ENCODE results near the gene PRKG1. TPM values are rescaled to one million over a fixed set of nuclear protein-coding genes. Genes with fewer than 3 reads are reported as not detected.

The PRKG1 gene
- total and polyA plus RNA-seq, 2 donors from 2014 or later = 3.6 to 14.8 TPM

- DNase-seq (no peak), FAIRE-seq (no peak)
- Histone ChIP-seq H3K27me3 (ENCODE audit: control insufficient read depth, insufficient read depth, low read length) (no peaks in the 10 kb centered on the region), H3K4me3 (ENCODE audit: low read length in 3 of 3) (no peak overlapping the region), H3K9ac (ENCODE audit: low read length in 3 of 3) (no peak overlapping the region), H3K9me3 (ENCODE audit: control insufficient read depth in 2 of 3, insufficient read depth in 1 of 3, low read length in 3 of 3) (no peaks in the 10 kb centered on the region), H3K36me3 (ENCODE audit: control insufficient read depth in 2 of 3, insufficient read depth in 3 of 3, low read length in 3 of 3) (no peaks in the 10 kb centered on the region), H3K4me1 (ENCODE audit: control insufficient read depth in 2 of 3, insufficient read depth in 2 of 3, low read depth in 1 of 3, low read length in 3 of 3) (peaks cover 0 to 12% (median 10%) of the 10 kb centered on the region in 3 donors), H3K27ac (ENCODE audit: low read depth in 2 of 2, low read length in 2 of 2) (no peak overlapping the region)
- no peak for TF ChIP-seq CTCF (IDR thresholded peaks at IDR 0.05; ENCODE audit: borderline replicate concordance, extremely low read depth, insufficient read depth)
- intact Hi-C loops (cut with DNase I) = no loop called here
Measured at GRCh38 chr10:51227897-51228713, 153.8 kb downstream of the PRKG1 start.

GRCh38 chr10:51228714-51229100 is 154.4 kb downstream of the PRKG1 start:
- no peak overlapping the region for H3K4me3 ChIP-seq (ENCODE audit: low read length in 3 of 3)
- DNase-seq (peak in 1 of 5 donors; percentile 42), FAIRE-seq (no peak)
- H3K9ac ChIP-seq (ENCODE audit: low read length in 3 of 3) = no peak overlapping the region
- peaks cover 0 to 12% (median 10%) of the 10 kb centered on the region in 3 donors for H3K4me1 ChIP-seq (ENCODE audit: control insufficient read depth in 2 of 3, insufficient read depth in 2 of 3, low read depth in 1 of 3, low read length in 3 of 3)
- H3K9me3 ChIP-seq (ENCODE audit: control insufficient read depth in 2 of 3, insufficient read depth in 1 of 3, low read length in 3 of 3) = no peaks in the 10 kb centered on the region
- H3K27me3 ChIP-seq (ENCODE audit: control insufficient read depth, insufficient read depth, low read length) = no peaks in the 10 kb centered on the region
- intact Hi-C loops (cut with DNase I) = no loop called here
- no peak for TF ChIP-seq CTCF (IDR thresholded peaks at IDR 0.05; ENCODE audit: borderline replicate concordance, extremely low read depth, insufficient read depth)
- H3K36me3 ChIP-seq (ENCODE audit: control insufficient read depth in 2 of 3, insufficient read depth in 3 of 3, low read length in 3 of 3) = no peaks in the 10 kb centered on the region
- H3K27ac ChIP-seq (ENCODE audit: low read depth in 2 of 2, low read length in 2 of 2) = no peak overlapping the region

- no peak for FAIRE-seq
Measured at GRCh38 chr10:51230887-51231585, 156.7 kb downstream of the PRKG1 start.

More at GRCh38 chr10:51230887-51231585, 156.7 kb downstream of the PRKG1 start:
- H3K4me3 ChIP-seq (ENCODE audit: low read length in 3 of 3) = no peak overlapping the region
- peak overlapping the region in 1 of 2 donors; percentile 52 for H3K27ac ChIP-seq (ENCODE audit: low read depth in 2 of 2, low read length in 2 of 2)
- no peaks in the 10 kb centered on the region for H3K9me3 ChIP-seq (ENCODE audit: control insufficient read depth in 2 of 3, insufficient read depth in 1 of 3, low read length in 3 of 3)
- H3K9ac ChIP-seq (ENCODE audit: low read length in 3 of 3) = no peak overlapping the region
- no peaks in the 10 kb centered on the region for H3K36me3 ChIP-seq (ENCODE audit: control insufficient read depth in 2 of 3, insufficient read depth in 3 of 3, low read length in 3 of 3)
- peak in 1 of 5 donors; percentile 34 for DNase-seq
- H3K27me3 ChIP-seq (ENCODE audit: control insufficient read depth, insufficient read depth, low read length) = no peaks in the 10 kb centered on the region
- intact Hi-C loops (cut with DNase I) = no loop called here
- no peak for TF ChIP-seq CTCF (IDR thresholded peaks at IDR 0.05; ENCODE audit: borderline replicate concordance, extremely low read depth, insufficient read depth)
- H3K4me1 ChIP-seq (ENCODE audit: control insufficient read depth in 2 of 3, insufficient read depth in 2 of 3, low read depth in 1 of 3, low read length in 3 of 3) = peaks cover 0 to 12% (median 10%) of the 10 kb centered on the region in 3 donors
